NCI-H187 (cell line): Measurements from ENCODE around the gene SNRNP70.
"Not testable (repeated sequence)": the region's sequence is repeated elsewhere in the genome, so short reads cannot be mapped to it uniquely, and the experiment has no call there.

Experiments used
- DNase-seq, 2 experiments: peaks; one replicate each; lab custom pipeline; 2025; lab: John Stamatoyannopoulos, UW

SNRNP70 gene

DNA sequence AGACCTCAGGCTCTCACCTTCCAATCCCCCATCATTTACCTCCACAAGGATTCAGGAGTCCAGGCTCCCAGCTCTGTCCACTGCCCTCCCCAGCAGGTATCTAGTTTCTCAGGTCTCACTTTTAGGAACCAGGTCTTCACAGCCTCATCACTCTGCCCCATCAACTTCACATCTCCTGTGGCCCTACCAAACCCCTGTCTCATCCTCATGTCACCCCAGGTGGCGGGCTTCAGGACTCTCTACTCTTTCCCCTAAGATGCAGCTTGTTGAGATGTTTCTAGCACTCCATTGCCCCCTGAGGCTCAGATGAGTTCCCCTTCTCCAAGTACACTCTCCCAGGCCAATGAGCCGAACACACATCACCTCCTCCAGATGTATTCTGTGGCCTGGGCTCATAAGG, 35.6 kb downstream of the SNRNP70 start:
- DNase-seq: no peak

DNA sequence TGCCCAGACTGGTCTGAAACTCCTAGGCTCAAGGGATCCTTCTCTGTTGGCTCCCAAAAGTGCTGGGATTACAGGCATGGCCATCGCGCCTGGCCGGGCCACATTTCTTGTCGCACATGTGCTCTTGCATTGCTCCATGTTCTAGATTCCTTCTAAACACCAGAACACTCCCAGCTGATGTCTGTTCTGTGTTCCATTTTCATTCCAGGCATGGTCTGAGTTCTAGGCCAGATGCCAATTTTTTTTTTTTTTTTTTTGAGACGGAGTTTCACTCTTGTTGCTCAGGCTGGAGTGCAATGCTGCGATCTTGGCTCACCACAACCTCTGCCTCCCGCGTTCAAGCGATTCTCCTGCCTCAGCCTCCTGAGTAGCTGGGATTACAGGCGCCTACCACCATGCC, 36.6 kb downstream of the SNRNP70 start:
- DNase-seq: not testable (repeated sequence)

DNA sequence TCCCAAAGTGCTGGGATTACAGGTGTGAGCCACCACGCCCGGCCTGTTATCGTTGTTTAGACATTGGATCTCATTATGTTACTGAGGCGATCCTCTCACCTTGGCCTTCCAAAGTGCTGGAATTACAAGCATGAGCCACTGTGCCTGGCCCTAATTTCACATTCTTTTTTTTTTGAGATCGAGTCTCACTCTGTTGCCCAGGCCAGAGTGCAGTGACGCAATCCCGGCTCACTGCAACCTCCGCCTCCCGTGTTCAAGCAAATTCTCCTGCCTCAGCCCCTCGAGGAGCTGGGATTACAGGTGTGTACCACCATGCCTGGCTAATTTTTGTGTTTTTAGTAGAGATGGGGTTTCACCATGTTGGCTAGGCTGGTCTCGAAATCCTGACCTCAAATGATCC, 38.0 kb downstream of the SNRNP70 start:
- DNase-seq: not testable (repeated sequence)

DNA sequence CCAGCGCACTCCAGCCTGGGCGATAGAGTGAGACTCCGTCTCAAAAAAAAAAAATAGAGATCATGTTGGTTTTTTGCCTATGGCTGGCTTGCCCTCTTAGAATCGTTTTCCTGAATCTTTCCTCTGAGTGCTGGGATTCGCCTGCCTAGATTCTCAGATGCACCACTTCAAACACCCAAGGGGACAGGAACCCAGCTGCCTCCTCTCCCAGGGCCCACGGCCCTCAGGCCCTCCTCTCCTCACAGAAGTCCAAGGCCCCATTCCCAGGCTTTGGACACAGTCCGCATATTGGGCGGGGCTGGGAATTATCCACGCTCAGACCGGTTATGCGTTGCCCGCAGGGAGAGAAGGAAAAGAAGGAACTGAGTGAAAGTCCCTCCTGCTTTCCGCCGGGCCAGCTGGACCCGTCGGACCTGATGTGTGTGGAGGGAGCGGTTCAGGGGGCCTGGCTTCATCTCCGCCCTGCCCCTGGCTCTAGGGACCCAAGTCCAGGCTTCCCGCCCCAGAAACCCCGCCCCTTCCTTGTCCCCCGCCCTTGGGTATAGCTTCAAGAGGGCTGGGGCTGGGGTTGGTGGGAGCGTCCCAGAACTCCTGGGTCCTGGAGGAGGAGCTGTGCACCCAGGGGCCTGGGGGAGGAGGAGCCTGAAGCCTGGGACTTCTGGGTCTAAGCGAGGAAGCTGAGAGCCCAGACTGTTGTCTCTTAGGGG, 39.9 kb downstream of the SNRNP70 start:
- DNase-seq: no peak

DNA sequence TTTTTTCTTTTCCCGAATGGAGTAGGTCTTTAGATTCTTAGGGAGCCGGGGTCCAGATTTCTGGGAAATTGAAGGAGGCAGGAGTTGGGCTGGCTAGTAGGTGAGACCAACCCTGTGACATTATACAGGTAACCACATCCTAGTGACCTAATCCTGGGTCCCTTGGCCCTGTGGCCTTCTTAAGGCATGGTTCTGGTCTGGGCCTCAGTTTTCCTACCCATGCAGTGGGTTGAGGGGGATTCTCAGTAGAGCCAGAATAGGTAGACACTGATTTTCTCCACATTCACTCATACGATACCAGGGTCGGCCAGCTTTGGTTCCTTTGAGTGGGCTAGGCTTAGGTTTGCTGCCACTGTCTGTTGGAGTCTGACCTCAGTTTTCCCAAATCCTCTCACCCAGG, 41.3 kb downstream of the SNRNP70 start:
- DNase-seq: no peak

DNA sequence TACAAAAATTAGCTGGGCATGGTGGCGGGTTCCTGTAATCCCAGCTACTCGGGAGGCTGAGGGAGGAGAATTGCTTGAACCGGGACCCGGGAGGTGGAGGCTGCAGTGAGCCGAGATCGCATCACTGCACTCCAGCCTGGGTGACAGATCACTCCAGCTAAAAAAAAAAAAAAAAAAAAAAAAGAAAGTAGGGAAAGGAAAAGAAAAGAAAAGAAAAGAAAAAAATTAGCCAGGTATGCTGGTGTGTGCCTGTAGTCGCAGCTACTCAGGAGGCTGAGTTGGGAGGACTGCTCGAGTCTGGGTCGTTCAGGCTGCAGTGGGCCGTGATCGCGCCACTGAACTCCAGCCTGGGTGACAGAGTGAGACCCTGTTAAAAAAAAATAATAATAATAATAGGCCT, 42.0 kb downstream of the SNRNP70 start:
- not testable (repeated sequence) for DNase-seq

DNA sequence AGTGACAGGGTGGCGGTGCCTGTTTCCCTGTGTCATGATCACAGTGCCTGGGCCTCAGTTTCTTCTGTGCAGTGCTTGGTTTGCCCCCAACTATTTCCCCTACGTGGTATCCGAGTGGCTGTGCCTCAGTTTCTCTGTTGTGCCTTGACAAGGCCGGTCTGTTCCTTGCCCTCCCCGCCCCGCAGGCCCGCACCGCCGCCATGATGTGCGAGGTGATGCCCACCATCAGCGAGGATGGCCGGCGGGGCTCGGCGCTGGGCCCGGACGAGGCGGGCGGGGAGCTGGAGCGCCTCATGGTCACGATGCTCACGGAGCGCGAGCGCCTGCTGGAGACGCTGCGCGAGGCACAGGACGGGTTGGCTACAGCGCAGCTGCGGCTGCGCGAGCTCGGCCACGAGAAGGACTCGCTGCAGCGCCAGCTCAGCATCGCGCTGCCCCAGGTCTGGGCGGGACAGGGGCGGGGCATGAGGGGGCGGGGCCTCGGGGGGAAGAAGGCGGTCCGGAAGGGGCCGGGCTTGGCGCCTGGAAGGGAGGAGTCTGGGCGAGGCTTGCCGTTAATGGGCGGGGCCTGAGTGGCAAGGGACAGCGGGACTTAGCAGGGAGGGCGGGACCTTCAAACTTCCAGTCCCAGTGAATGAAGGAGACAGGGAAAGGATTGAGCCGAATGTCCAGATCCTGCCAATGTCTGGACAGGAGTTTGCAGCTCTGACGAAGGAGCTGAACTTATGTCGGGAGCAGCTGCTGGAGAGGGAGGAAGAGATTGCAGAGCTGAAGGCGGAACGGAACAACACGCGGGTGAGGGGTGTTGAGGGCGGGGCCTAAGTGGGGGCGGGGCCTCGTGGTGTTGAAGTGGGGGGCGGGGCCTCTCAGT, 42.7 kb downstream of the SNRNP70 start:
- peak; percentile 98 for DNase-seq

DNA sequence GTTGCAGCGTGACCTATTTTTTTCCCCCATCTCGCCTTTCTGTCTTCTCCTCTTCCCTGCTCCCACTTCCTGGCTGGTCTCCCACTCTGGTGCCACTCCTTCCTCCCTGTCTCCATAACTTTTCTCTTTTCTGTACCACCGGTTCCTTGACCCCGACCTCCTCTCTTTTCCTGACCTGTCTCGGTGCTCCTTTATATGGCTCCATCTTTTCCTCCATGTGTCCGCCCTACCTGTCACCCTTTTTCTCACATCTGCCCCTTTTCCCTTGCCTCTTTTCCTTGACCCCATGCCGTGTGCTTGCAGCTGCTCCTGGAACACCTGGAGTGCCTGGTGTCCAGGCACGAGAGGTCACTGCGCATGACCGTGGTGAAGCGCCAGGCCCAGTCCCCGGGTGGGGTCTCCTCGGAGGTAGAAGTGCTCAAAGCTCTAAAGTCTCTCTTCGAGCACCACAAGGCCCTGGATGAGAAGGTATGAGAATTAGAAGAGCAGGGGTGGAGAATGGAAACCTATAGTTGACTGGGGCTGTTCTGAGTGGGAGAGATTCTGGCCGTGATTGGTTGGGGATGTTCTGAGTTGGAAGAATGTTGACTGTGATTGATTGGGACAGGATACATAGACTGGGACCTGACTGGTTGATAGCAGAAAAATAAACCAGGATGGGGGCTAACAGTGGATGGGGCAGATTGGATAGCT, 43.4 kb downstream of the SNRNP70 start:
- no peak for DNase-seq

DNA sequence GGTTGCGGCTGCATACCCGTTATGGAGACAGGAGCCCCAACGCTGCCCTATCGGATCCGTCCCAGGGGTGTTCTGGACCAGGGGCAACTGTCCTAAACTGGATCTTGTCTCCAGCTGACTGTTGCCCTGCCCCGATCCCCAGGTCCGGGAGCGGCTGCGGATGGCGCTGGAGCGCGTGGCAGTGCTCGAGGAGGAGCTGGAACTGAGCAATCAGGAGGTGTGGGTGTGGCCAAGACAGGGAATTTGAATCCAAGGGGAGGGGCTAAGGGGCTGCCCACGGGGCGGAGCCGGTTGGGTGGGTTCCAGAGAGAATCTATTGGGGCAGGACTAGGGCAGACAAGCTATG, 44.0 kb downstream of the SNRNP70 start:
- peak; percentile 22 to 84 for DNase-seq

DNA sequence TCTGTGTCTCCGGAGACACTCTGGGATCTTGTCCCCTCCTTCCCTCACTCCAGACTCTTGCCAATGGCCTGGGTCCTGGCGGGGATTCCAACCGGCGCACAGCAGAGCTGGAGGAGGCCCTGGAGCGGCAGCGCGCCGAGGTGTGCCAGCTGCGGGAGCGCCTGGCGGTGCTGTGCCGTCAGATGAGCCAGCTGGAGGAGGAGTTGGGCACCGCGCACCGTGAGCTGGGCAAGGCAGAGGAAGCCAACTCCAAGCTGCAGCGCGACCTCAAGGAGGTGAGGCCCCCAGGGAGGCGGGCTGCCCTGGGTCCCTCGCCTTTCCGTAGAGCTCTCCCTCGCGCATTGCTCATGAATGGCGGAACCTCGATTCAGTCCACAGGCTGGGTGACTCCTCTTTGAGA, 45.1 kb downstream of the SNRNP70 start:
- no peak for DNase-seq

DNA sequence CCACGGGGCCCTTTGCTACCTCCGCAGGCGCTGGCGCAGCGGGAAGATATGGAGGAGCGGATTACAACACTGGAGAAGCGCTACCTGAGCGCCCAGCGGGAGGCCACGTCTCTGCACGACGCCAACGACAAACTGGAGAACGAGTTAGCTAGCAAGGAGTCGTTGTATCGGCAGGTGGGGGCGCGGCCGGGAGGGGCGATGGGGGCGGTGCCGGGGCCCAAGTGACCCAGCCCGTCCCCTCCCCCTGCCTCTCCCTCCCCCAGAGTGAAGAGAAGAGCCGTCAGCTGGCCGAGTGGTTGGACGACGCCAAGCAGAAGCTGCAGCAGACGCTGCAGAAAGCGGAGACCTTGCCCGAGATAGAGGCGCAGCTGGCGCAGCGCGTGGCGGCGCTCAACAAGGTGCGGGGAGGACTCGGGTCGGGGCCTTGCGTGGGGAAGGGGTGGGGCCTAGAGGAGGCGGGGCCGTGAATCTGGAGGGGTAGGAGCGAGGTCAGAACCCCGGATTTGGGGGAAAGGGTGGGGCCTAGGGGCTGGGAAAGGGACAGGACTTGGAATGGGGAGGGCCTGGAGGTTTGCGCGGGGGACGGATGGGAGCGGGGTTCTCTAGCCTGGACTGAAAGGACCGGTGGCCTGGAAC, 47.8 kb downstream of the SNRNP70 start:
- peak; percentile 80 to 88 for DNase-seq

DNA sequence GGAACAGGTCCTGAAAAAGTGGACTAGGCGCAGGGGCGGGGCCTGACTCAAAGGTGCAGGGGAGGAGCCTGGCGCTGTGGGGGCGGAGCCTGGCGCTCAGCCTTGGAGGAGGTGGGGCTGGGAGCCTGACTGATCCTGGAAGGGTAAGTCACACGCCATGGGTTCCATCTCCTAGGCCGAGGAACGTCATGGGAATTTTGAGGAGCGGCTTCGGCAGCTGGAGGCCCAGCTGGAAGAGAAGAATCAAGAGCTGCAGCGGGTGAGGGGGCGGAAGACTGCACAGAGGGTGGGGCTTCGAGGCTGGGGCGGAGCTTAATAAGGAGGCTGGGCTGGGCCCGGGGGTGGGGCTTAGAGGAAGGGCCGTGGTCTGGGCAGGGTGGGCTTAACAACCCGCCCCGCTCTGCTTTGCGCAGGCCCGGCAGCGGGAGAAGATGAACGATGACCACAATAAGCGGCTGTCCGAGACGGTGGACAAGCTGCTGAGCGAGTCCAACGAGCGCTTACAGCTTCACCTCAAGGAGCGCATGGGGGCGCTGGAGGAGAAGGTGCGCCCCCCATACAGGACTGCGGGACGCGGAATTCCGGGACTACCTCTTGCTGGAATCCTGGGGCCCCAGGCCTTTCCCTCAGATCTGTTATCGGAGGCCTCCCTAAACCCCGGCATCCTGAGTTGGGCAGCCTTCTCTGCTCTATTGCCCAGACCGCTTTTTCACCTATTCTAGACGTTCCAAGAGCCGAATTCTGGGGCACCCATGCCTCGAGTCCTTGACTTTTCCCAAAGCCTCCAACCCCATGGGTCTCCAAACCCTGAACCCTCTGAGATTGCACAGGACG, 48.6 kb downstream of the SNRNP70 start:
- peak; percentile 90 to 91 for DNase-seq

DNA sequence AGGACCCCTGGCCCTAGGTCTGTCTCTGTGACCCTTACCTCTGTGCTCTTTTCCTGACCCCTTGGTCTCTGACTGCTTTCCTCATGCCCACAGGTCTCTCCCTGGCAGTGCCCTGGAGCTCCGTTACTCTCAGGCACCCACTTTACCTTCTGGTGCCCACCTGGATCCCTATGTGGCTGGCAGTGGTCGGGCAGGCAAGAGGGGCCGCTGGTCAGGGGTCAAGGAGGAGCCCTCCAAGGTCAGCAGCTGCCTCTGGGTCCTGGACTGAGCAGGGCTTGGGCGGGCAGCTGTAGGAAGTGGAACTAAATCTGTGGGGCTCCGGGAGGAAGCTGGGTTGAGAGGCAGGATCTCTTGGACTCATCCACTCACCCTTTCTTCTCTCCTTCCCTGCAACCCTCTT, 50.4 kb downstream of the SNRNP70 start:
- no peak for DNase-seq

DNA sequence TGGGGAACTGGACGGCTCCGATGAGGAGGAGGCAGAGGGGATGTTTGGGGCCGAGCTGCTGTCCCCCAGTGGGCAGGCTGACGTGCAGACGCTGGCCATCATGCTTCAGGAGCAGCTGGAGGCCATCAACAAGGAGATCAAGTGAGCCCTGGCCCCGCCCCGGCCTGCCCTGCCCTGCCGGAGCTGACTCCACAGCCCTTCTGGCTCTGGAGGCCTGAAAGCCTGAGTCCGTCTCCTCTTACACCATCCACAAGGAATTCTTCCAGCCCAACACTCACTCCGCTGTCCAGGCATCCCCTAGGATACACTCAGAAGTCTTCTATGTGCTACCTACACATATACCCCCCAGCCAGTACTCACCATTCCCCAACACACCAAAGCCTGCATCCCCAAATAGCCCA, 51.5 kb downstream of the SNRNP70 start:
- no peak for DNase-seq

DNA sequence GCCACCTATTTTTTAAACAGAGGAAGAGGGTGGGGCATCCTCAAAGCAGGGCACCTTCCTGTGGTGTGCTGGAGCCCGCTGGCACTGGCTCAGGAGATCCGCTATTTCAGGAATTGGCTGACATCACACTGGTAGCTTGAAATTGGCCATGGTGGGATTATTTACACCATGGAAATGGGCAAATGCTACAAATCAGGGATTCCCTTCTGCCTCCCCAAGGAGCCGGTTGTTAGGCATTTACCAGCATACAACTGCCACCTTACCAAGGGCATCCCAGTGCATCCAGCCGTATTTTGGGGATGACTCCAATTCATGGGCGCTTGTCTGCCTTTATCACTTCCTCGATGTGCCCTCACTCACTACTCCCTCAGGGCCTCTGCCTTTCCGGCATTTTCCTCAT, 55.7 kb downstream of the SNRNP70 start:
- no peak for DNase-seq

DNA sequence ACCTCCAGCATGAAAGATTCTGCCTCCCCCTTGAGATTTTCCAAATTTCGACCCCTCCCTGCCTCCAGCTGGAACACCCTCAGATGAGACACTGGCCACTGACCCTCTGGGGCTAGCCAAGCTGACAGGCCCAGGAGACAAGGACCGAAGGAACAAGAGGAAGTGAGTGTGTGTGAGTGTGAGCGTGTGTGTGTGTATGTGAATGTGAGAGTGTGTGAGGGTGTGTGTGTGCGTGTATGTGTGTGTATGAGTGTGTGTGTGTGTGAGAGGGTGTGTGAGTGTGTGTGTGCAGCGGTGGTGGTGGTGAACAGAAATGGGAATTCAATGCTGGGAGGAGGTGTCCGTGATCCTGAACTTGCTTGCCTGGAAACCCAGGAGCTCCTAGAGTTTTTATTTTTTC, 56.1 kb downstream of the SNRNP70 start:
- no peak for DNase-seq

DNA sequence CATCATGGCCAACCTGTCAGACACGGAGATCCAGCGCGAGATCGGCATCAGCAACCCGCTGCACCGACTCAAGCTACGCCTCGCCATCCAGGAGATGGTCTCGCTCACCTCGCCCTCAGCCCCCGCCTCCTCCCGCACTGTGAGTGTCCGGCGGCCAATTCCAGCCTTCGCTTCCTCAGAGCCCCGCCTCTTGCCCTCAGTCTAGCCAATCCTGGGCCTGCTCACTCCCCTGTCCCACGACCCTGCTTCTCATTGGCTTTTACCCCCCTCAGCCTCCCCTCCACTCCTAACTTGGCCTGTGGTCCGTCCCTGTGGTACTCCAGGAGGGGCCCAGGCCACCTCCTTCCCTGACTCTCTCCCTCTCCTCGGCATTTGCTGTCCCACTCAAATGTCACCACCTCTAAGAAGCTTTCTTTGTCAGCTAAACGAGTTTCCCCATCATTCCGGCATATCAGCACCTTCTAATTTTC, 57.6 kb downstream of the SNRNP70 start:
- no peak for DNase-seq

DNA sequence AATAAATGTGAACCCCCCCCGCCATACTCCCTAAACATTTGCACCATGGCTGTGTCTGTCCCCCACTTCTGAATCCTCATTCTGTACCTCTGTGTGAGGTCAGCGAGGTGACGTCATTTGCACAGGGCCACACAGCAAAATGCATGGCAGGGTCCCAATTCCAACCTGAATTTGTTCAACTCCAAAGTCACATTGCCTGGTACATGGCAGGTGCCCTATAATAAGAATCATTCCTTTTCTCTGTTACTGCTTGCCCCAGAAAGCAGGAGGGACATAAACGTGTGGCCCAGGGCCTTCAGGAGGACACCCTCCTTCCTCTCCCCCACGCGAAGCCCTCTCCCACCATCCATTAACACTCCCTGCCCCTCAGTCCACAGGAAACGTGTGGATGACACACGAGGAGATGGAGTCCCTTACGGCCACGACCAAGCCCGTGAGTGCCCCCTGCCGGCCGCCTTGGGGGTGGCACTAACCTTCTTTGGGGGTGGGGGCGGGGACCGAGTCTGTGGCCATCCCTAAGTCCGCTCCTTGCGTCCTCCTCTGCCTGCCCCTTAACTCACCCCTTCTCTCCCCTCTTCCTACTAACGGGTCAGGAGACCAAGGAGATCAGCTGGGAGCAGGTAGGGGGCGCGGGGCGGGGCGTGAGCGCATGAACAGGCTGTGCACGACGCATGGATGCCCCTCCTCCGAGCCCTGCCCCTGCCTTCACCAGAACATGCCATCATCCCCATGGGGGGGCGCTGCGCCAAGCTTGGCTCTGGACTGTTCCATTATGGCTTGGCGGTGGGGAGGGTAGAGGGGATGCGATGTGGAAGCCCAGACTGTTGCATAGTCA, 60.5 kb downstream of the SNRNP70 start:
- DNase-seq: peak; percentile 35 to 38

DNA sequence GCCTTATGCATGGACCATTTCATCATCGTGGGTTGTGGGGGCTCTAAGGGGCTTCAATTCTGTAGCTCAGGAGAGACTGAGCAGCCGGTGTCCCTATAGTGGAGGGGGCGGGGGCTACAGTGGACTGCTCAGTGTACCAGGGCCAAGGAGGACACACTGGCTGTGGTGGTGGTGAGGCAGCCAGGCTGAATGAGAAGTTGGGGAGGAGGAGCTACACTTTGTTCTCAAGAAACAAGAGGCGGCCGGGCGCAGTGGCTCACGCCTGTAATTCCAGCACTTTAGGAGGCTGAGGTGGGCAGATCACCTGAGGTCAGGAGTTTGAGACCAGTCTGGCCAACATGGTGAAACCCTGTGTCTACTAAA, 61.1 kb downstream of the SNRNP70 start:
- DNase-seq: not testable (repeated sequence)

DNA sequence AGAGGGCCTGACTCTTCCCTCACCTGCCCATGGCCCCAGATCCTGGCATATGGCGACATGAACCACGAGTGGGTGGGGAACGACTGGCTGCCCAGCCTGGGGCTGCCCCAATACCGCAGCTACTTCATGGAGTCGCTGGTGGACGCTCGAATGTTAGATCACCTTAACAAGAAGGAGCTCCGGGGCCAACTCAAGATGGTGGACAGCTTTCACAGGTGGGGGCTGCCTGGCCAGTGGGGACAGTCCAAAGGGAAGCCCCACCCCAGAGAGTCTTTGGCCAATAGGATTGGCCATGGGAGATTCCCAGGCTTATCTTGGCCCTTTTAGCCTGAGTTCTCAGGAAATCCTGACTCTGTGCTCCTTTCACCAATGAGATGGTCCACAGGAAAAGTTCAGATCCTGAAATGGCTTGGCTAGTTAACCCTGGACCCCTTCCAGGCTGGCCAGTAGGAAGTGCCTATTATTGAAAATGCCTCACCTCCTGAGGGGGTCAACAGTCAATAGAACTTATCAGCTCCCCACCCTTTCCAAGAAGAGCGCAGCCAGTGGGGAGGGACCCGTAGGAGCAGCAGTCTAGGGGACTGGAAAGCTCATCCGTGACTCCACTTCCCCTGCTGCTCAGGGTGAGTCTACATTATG, 62.9 kb downstream of the SNRNP70 start:
- no peak for DNase-seq
